EL (cell line): ENCODE results near the gene PCF11.
"Not testable (repeated sequence)": the region's sequence is repeated elsewhere in the genome, so short reads cannot be mapped to it uniquely, and the experiment has no call there.

Source experiments
- DNase-seq: peaks from one replicate; pipeline ENCODE4 v3.0.0-alpha.2; 2016

The PCF11 gene, protein sequence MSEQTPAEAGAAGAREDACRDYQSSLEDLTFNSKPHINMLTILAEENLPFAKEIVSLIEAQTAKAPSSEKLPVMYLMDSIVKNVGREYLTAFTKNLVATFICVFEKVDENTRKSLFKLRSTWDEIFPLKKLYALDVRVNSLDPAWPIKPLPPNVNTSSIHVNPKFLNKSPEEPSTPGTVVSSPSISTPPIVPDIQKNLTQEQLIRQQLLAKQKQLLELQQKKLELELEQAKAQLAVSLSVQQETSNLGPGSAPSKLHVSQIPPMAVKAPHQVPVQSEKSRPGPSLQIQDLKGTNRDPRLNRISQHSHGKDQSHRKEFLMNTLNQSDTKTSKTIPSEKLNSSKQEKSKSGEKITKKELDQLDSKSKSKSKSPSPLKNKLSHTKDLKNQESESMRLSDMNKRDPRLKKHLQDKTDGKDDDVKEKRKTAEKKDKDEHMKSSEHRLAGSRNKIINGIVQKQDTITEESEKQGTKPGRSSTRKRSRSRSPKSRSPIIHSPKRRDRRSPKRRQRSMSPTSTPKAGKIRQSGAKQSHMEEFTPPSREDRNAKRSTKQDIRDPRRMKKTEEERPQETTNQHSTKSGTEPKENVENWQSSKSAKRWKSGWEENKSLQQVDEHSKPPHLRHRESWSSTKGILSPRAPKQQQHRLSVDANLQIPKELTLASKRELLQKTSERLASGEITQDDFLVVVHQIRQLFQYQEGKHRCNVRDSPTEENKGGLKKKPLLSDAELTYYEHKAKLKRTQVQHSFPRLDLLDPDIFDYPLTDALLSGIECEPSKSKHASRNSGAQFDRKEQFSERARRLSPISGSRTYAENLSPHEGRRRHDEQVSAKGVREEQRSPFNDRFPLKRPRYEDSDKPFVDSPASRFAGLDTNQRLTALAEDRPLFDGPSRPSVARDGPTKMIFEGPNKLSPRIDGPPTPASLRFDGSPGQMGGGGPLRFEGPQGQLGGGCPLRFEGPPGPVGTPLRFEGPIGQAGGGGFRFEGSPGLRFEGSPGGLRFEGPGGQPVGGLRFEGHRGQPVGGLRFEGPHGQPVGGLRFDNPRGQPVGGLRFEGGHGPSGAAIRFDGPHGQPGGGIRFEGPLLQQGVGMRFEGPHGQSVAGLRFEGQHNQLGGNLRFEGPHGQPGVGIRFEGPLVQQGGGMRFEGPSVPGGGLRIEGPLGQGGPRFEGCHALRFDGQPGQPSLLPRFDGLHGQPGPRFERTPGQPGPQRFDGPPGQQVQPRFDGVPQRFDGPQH (N-terminal part only)

DNA sequence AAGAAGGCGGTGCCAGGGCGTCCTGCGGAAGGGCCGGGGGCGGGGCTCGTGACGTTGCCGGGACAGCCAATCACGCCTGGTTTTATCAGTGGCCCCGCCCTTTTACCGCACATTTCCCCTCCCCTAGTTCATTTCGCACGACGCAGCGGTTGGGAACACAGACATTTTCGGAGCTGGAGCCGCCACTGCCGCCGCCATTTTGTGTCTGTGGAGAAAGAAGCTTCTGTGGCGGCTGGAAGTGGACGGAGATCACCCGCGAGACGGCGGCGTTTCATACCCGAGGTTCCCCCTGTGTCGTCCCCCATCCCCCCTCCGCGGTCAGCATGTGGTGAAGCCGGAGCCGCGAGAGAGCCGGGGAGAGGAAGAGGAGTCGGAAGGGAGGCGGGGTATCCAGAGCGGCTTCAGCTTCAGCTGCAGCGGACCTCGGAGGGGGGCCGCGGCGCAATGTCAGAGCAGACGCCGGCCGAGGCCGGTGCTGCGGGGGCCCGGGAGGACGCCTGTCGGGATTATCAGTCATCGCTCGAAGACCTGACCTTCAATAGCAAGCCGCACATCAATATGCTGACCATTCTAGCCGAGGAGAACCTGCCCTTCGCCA lies at the start of gene PCF11:
Gene PCF11, plus strand, starts transcription at position 136 of the 598 bp plus-strand sequence. Its CDS starts 309 bp downstream, at position 445.
- DNase-seq: no peak

DNA sequence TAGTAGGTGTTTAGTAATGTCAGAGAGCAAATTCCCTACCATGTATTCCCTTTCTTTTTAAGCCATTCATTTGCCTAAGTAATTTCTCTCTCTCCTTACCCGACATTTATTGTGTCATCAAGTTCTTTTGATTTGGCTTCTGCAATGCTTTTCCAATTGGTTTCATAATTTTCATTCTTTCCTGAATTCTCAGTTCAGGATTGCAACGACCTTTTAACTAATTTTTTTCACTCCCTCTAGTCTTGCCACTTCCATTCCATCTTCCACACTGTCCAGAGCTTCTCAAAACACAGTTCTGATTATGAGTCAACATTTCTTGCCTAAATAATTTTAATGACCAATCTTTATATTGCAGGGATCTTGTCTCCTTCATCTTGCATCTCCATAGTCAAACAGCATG lies 44.0 kb upstream of the PCF11 start:
- DNase-seq: no peak

DNA sequence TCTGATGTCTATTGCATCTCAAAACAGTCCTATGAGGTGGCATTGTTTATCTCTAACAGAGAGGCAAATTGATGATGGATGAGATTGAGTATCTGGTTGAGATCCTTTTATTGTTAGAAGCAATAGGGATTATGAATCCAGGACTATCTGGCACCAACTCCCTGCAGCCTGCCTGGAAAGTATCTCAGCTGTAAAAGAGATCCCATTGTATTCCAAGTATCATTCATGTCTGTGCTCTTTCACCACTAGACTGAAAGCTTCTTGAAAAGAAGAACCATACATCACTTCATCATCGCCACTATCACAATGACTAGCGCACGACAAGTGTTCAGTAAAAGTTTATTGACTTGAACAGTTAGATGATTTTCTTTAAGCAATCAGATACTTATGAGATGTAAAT lies 41.9 kb upstream of the PCF11 start:
- no peak for DNase-seq

DNA sequence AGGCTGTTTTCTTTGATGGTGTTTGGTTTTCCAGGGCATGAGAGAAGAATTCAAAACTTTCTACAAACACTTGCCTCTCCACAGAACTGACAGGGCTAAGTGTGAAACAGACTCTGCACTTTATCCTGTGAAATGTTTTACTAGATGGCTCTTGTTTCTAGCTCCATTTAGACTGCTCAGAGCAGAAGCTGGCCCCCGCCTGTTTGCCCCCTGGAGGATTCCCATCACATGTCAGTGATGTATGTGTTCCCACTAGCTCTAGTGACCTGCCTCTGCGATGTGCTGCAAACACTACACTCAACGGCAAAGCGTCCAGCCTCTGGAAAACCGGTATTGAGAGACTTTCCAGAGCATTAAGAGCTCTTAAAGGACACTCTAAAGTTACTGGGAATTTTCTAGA lies 41.4 kb upstream of the PCF11 start:
- DNase-seq: no peak

DNA sequence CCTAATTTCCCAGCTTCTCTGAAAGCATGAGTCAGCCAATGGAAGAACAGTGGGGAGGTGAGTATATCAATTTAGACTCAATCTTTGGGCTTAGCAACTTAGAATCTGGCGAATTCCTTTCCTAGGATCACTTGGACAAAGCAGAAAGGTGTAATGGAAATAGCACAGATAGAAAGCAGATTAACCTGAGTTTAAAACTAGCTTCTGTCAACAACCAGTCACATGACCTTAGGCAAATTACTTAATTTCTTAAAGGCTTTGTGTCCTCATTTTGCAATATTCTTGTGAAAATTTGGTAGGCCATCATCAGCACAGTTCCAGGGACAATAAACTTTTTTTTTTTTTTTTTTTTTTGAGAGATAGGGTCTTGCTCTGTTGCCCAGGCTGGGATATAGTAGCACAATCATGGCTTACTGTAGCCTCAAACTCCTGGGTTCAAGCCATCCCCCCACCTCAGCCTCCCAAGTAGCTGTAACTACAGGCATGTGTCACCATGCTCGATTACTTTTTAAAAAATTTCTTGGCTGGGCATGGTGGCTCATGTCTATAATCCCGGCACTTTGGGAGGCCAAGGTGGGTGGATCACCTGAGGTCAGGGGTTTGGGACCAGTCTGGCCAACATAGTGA lies 40.8 kb upstream of the PCF11 start:
- no peak for DNase-seq

DNA sequence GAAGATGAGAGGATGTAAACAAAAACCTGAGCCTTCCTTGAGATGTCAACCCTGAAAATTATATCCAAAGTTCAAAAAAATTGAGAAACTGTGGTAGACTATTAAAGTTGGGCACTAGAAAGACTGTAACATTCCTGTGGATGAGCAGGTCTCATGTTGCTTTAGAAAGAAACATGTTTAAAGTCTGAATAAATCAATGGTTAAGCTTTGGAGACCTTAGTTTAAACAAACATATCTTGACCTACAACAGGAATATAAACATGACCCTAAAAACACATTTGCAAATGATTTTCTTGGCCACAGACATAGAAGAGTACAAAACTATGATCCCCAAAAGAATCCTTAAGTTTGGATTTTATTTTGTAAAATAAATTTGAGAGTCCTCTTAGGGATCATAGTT lies 38.1 kb upstream of the PCF11 start:
- no peak for DNase-seq

DNA sequence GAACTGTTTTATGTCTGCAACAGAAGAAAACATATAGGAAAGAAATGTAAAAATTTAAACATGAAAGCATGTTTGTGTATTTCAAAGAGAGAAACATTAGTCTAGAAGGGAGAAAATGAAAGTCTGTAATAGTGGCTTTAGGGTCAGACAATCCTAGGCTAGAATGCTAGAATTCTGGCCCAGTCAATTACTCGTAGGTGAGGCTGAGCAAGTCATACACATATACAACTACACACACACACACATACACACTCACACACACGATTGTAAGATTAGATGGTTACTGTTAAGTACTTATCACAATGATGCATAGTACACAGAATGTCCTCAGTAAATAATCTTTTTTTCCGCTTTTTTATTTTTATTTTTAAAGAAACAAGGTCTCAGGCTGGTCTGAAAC lies 37.7 kb upstream of the PCF11 start:
- no peak for DNase-seq

DNA sequence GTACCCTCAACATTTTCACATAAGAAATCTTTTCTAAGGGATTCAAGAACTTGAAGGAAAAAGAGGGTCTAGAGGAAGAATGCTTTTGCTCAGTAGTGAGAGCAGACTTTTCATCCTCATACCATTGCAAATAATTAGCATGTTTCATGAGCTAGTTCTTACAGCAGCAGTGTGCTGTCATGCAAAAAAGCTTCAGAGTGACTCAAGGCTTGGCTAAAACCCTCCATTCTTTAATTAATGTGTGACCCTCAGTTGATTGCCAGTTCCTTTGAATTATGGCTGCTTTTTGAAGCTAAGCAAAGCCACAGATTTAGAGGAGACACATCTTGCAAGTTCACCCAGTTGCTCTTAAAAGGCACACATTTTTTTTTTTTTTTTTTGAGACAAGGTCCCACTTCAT lies 36.6 kb upstream of the PCF11 start:
- peak; percentile 17 for DNase-seq

DNA sequence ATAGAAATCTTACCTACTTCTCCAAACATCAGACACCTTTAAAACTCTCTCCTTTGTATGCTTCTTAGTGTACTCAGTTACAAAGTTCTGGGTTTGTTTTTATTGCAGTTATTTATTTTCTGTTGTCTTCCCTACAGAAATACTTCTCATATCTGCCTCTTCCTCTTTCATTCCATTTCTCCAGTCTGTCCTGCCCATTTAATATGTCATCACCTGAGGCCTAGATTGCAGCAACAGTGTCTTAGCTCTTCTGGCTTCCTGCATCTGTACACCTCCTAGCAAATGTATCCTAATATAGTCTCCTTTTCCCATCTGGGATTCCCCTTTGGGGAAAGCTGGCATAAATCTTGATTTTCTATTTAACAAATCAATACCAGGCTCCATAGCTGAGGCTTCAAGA lies 34.9 kb upstream of the PCF11 start:
- no peak for DNase-seq

DNA sequence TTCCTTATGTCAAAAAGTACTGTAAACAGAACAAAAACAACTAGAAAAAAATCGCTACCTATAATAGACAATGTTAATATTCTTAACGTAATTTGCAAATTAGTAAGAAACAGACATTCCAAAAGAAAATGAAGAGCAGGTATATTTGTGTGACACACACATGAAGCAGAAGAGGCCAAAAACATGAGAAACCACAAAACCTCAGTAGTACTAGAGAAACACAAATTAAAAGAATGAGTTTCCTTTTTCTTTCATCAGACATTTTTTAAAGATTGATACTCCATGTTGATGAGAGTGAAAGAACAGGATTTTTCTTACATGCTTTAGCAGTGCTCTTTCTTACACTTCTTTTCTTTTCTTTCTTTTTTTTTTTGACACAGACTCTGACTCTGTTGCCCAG lies 34.2 kb upstream of the PCF11 start:
- DNase-seq: no peak

DNA sequence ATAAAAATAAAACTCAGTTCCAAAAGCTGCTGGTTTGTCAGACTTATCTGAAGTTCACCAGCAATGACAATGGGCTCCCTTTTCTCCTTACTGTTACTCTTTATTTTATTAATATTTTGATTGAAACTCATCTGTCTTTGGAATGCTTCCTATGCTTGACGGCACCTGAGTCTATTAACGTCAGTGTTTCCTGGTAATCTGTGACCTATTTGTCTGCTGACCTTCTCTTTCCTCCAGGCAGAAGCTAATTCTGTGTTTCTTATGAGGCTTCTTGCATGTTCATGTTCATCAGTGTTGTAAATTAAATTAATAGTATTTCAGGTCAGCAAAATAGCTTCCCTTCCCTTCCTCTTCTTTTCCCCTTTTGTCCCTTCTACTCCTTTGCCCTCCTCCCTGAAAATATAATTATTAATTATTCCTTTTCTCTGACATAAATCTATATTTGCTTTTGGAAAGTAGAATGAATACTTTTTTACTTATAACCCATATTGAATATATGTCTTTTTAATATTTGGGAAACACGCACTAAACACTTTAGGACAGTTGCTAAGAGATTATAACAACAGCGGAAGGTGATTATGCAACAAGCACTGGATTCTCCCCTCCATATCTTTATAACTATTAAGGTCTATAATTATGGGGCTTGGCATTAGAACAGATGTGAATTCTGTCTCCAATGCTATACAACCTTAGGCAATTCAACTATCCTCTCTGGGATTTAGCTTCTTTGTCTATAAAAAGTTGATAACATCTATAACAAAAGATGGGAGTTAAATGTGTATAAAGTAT lies 32.1 kb upstream of the PCF11 start:
- no peak for DNase-seq

DNA sequence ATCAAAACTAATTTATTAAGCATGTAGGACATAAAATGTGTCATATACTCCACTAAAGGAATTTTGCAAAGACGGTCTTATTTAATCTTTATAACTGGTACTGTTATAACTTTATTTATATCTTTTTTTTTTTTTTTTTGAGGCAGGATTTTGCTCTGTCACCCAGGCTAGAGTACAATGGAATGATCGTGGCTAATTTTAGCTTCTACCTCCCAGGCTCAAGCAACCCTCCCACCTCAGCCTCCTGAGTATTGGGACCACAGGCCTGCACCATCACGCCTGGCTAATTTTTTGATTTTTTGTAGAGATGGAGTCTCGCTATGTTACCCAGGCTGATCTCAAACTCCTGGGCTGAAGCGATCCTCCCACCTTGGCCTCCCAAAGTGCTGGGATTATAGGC lies 31.4 kb upstream of the PCF11 start:
- no peak for DNase-seq

DNA sequence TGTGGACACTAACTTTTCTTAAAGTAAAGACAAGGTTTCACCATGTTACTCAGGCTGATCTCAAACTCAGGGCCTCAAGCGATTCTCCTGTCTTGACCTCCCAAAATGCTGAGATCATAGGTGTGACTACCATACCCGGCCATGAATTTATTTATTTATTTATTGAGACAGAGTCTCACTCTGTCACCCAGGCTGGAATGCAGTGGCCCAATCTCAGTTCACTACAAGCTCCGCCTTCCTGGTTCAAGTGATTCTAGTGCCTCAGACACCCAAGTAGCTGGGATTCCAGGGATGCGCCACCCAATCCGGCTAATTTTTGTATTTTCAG lies 29.7 kb upstream of the PCF11 start:
- DNase-seq: no peak

DNA sequence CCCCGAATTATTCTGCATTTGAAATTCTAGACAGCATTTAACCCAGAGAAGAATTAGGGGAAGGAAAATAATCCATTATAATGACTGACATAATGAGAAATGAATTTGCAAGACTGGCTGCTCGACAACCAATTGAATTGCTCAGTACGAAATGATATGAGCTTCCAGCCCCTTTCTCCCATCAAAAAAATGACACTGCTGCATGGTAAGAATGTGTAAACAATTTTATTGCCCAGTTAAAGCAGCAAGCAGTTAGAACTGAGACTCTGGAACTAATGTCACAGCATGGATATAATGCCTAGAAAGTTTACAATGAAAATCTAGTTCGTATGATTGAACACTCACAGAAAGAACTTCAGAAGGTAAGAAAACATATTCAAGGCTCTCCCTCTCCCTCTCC lies 24.7 kb upstream of the PCF11 start:
- DNase-seq: no peak

DNA sequence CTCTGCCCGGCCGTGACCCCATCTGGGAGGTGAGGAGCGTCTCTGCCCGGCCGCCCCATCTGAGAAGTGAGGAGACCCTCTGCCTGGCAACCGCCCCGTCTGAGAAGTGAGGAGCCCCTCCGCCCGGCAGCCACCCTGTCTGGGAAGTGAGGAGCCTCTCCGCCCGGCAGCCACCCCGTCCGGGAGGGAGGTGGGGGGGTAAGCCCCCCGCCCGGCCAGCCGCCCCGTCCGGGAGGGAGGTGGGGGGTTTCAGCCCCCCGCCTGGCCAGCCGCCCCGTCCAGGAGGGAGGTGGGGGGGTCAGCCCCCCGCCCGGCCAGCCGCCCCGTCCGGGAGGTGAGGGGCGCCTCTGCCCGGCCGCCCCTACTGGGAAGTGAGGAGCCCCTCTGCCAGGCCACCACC lies 23.7 kb upstream of the PCF11 start:
- not testable (repeated sequence) for DNase-seq

DNA sequence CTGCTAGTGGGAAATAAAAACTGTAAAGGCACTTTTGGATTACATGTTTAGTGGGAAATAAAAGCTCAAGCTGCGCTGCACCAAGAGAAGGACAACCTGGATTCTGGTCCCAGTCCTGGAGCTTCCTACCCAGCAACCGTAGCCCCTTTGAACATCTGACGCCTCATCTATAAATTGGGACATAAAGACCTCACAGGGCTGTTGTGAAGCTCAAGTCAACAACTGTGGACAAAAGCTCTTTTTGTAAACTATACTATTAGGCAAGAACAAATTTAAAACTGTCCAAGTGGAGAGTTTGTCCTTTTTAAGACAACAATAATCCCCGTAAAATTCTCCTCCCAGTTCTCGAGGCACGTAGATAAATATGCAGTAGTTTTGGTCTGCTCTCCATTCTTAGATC lies 17.6 kb upstream of the PCF11 start:
- no peak for DNase-seq

DNA sequence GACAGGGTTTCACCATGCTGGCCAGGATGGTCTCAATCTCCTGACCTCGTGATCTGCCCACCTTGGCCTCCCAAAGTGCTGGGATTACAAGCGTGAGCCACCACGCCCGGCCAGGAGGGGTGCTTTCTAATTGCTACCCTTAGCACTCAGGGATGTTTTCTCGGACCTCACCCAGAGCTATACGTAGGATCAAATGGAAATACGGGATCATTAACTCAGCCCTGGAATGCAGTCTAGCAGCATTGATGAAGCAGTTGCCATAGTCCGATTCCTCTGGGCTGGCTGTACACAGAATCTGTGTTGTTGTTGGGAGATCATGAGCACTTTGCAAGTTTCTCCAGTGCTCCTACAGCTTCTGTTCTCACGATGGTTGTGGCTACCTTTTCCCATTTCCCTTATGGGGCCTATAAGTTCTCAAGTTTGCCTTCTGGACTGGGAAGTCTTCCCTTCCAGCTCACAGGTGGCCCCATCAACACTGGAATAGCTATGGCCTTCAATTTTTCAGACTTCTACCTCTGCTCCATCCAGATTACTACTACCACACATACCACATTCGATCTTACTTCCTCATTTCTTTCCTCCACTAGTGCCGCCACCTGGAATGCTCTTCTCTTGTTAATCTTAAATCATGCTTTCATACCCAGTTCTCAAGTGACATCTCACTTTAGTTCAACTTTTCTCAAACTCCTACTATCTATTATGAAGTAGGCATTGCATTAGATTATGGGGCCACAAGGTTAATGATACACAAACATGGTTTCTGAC lies 16.1 kb upstream of the PCF11 start:
- DNase-seq: no peak

DNA sequence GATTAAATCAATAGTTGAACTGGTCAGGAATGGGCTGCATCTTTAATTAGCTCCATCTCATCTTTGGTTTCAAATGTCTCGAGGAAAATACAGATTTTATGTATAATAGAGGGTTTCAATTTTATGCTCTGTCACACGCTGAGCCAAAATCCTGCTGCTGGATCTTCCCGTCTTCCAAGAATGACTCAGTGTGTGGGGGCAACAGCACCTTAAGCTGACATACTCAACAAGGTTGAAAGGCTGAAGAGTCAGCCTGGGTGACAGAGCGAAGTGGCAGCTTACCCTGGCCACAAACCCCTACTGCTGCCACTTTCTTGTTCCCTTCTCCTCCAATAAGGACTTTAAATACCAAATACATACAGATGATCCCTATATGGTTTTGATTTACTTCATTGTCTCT lies 9.0 kb upstream of the PCF11 start:
- no peak for DNase-seq

DNA sequence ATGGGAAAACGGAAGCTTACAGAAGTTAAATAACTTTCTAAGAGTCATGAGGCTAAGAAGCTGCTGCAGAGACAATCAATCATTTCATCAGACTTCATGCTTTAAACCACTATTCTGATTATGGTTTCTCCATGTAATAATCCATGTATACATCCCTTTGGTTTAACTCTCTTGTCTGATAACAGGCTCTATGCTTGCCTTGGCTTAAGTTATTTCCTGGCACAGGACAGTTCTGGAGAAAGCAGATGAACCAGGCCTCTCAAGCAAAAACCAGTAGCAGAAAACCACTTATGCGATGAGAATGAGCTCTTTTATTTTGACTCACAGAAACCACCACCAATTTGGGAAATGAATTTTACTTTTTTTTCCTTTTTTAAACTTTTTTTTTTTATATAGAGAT lies 6.5 kb upstream of the PCF11 start:
- no peak for DNase-seq

DNA sequence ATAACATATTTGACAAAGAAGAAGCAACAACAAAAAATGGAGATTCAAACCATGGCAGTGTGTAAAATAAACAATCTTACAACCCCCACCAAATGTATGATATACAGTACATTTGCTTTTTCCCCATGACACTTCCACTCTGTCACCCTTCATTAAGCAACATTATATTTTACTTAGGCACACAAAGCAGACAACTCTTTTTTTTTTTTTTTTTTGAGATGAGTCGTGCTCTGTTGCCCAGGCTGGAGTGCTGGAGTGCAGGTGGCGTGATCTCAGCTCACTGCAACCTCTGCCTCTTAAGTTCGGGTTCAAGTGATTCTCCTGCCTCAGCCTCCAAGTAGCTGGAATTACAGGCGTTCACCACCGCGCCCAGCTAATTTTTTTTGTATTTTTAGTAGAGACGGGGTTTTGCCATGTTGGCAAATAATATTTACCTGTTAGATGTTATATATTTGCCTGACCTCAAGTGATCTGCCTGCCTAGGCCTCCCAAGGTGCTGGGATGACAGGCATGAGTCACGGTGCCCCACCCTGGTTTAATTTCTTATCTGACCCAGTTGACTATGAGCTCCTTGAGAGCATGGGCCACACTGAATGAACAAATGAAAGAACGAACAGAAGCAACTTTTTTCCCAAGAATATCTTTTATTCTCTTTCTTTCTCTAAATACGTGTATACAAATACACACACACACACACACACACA lies 5.5 kb upstream of the PCF11 start:
- peak; percentile 29 for DNase-seq
